Measurements from ENCODE around the gene ACO2.

DNA sequence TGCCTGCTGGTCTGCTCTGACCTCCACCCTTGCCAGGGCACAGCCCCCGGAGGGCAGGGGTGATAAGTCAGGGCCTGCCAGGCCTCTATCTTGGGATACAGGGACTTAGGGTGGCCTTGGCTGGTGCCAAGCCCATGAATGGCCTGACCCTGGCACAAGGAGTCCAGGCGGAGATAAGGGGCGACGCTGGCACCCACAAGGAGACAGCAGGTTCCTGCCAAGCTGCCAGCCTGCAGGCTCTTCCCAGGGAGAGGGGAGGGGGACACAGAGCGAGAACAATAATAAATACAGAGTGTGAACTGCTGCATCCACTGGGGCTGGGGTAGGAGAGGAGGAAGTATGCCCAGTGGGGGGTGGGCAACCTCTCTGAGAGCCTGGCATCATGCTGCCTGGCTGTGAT is 92.9 kb downstream of the ACO2 start:
- TF ChIP-seq, protein P1, sequence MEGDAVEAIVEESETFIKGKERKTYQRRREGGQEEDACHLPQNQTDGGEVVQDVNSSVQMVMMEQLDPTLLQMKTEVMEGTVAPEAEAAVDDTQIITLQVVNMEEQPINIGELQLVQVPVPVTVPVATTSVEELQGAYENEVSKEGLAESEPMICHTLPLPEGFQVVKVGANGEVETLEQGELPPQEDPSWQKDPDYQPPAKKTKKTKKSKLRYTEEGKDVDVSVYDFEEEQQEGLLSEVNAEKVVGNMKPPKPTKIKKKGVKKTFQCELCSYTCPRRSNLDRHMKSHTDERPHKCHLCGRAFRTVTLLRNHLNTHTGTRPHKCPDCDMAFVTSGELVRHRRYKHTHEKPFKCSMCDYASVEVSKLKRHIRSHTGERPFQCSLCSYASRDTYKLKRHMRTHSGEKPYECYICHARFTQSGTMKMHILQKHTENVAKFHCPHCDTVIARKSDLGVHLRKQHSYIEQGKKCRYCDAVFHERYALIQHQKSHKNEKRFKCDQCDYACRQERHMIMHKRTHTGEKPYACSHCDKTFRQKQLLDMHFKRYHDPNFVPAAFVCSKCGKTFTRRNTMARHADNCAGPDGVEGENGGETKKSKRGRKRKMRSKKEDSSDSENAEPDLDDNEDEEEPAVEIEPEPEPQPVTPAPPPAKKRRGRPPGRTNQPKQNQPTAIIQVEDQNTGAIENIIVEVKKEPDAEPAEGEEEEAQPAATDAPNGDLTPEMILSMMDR (IDR thresholded peaks at IDR 0.05; ENCODE audit: low read depth, low read length, poor library complexity, severe bottlenecking): no peak
- TF ChIP-seq EZH2phosphoT487 (IDR thresholded peaks at IDR 0.05; ENCODE audit: borderline replicate concordance, low read length): no peak
